Thoracic aorta (tissue), 2 donors: ENCODE data around the gene TSR3. TPM values are rescaled to one million over a fixed set of nuclear protein-coding genes. Genes with fewer than 3 reads are reported as not detected.

Experiments
- ATAC-seq: fragments of 150-250 bp; one replicate; pipeline ENCODE4 v1.8.0; 2017; ENCODE audit warnings: low read depth; ENCODE audit not compliant: insufficient number of reproducible peaks, low FRiP score
- DNase-seq: peaks from one replicate; pipeline ENCODE4 v3.0.0-alpha.2; 2020; ENCODE audit warnings: low spot score
- H3K27ac ChIP-seq, 2 donors: fragments of 200-600 bp; sonication (generic); 1 replicate in 1 of 2; 2 replicates in 1 of 2; pipeline ENCODE4 v1.5.1; 2016; ENCODE audit warnings: mild to moderate bottlenecking in 2 of 2, moderate library complexity in 2 of 2
- H3K27me3 ChIP-seq: fragments of 200-600 bp; sonication (generic); replicated peaks from 2 replicates; pipeline ENCODE4 v1.6.0; 2016; ENCODE audit warnings: mild to moderate bottlenecking; ENCODE audit not compliant: insufficient read depth
- H3K36me3 ChIP-seq: fragments of 200-600 bp; sonication (generic); one replicate; pipeline ENCODE4 v1.5.1; 2016
- H3K4me1 ChIP-seq, 2 donors: fragments of 200-600 bp; sonication (generic); 1 replicate in 1 of 2; 2 replicates in 1 of 2; pipeline versions ENCODE4 v1.5.1 to v1.6.0; 2016; ENCODE audit warnings: low read depth in 2 of 2, mild to moderate bottlenecking in 1 of 2; ENCODE audit not compliant: control insufficient read depth in 1 of 2
- H3K4me3 ChIP-seq: fragments of 200-600 bp; sonication (generic); 2 replicates; pipeline ENCODE4 v1.5.1; 2016; ENCODE audit warnings: mild to moderate bottlenecking
- H3K9me3 ChIP-seq: fragments of 200-600 bp; sonication (generic); 2 replicates; pipeline ENCODE4 v1.5.1; 2016
- CTCF ChIP-seq: fragments of 200-600 bp; sonication (generic); IDR thresholded peaks from one replicate; pipeline ENCODE4 v1.5.1; 2019; ENCODE audit warnings: antibody characterized with exemption
- total RNA-seq, 2 donors: library from RNA; depleted of rRNA; stranded (reverse); fragments of >200 nt; gene quantifications; one replicate each; pipeline versions ENCODE4 v1.1.0 to v1.2.3, GENCODE V29; 2016

TSR3 gene
- total RNA-seq, 2 donors from 2014 or later: 61.7 to 124 TPM

- no peak for DNase-seq
- no peak for TF ChIP-seq CTCF
- Histone ChIP-seq H3K4me3 (no peak overlapping the region), H3K9me3 (no peaks in the 10 kb centered on the region), H3K36me3 (no peaks in the 10 kb centered on the region), H3K27me3 (peaks cover 5% of the 10 kb centered on the region), H3K27ac (no peak overlapping the region), H3K4me1 (peaks cover 0 to 15% of the 10 kb centered on the region in 2 donors)
- no peak for ATAC-seq
Observed at GRCh38 chr16:1338855-1339675, 12.6 kb downstream of the TSR3 start.

- H3K36me3 ChIP-seq: no peaks in the 10 kb centered on the region
- H3K4me3 ChIP-seq: no peak overlapping the region
- peaks cover 10% of the 10 kb centered on the region for H3K27me3 ChIP-seq
- no peak for DNase-seq
- ATAC-seq: no peak
- H3K4me1 ChIP-seq: peaks cover 3 to 14% of the 10 kb centered on the region in 2 donors
- H3K27ac ChIP-seq: no peak overlapping the region
- no peaks in the 10 kb centered on the region for H3K9me3 ChIP-seq
- no peak for TF ChIP-seq CTCF
Observed at GRCh38 chr16:1338119-1338730, 13.5 kb downstream of the TSR3 start.

- H3K4me3 ChIP-seq: no peak overlapping the region
- H3K4me1 ChIP-seq: peaks cover 3 to 16% of the 10 kb centered on the region in 2 donors
- H3K36me3 ChIP-seq: no peaks in the 10 kb centered on the region
- no peaks in the 10 kb centered on the region for H3K9me3 ChIP-seq
- H3K27me3 ChIP-seq: peaks cover 10% of the 10 kb centered on the region
- no peak overlapping the region for H3K27ac ChIP-seq
- ATAC-seq: no peak
- TF ChIP-seq CTCF: no peak
- no peak for DNase-seq
Observed at GRCh38 chr16:1337486-1337885, 14.2 kb downstream of the TSR3 start.

- peaks cover 10% of the 10 kb centered on the region for H3K27me3 ChIP-seq
- TF ChIP-seq CTCF: no peak
Observed at GRCh38 chr16:1336619-1337018, 15.1 kb downstream of the TSR3 start.

GRCh38 chr16:1335996-1336395, 15.7 kb downstream of the TSR3 start:
- H3K27ac ChIP-seq: no peak overlapping the region
- DNase-seq (no peak), ATAC-seq (no peak)
- no peaks in the 10 kb centered on the region for H3K36me3 ChIP-seq
- no peaks in the 10 kb centered on the region for H3K9me3 ChIP-seq
- peaks cover 12 to 26% of the 10 kb centered on the region in 2 donors for H3K4me1 ChIP-seq
- peaks cover 10% of the 10 kb centered on the region for H3K27me3 ChIP-seq
- no peak overlapping the region for H3K4me3 ChIP-seq
- no peak for TF ChIP-seq CTCF

More at GRCh38 chr16:1336619-1337018, 15.1 kb downstream of the TSR3 start:
- no peaks in the 10 kb centered on the region for H3K9me3 ChIP-seq
- H3K27ac ChIP-seq: no peak overlapping the region
- DNase-seq (no peak), ATAC-seq (no peak)
- no peak overlapping the region for H3K4me3 ChIP-seq
- peaks cover 10 to 22% of the 10 kb centered on the region in 2 donors for H3K4me1 ChIP-seq
- H3K36me3 ChIP-seq: no peaks in the 10 kb centered on the region
